ENCODE measurements around the gene MYO5C.

- no peak for TF ChIP-seq CTCF (IDR thresholded peaks at IDR 0.05)
- TF ChIP-seq POLR2A (IDR thresholded peaks at IDR 0.05) = no peak
Measured at GRCh38 chr15:52232327-52232726, 63.3 kb downstream of the MYO5C start.

All from uterus (tissue), 2 donors.